ENCODE data around the gene TRAPPC2L.

DNA sequence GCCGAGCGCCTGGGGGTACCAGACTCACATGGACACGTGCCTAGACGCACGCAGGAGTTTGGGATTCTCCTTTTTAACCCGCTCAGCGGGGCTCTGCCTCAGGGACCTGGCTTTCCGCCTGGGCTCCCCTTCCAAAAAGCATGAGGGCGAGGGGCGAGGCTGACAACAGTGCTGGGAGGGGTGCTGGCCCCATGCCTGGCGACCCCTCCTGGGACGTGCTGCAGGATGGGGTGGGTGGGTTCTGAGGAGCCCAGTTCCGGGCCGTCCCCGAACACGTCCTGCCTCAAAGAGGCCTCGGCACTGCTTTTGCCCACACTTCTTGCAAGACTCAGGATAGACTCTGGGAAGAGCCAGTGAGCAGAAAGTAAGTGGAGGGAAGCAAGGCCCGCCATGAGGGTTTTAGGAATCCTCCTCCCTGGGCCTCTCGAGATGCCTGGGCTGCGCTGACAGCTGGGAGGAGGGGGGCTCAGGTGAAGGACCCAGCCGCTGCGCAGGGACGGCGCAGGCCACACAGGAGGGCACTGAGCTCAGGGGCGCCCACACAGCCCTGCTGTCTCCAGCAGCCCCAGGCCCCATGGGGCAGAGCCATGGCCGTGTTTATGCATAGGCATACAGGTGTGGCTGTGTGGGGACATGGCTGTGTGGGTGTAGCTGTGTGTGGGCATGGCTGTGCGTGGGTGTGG, 24.9 kb downstream of the TRAPPC2L start:
- TF ChIP-seq, protein P1, sequence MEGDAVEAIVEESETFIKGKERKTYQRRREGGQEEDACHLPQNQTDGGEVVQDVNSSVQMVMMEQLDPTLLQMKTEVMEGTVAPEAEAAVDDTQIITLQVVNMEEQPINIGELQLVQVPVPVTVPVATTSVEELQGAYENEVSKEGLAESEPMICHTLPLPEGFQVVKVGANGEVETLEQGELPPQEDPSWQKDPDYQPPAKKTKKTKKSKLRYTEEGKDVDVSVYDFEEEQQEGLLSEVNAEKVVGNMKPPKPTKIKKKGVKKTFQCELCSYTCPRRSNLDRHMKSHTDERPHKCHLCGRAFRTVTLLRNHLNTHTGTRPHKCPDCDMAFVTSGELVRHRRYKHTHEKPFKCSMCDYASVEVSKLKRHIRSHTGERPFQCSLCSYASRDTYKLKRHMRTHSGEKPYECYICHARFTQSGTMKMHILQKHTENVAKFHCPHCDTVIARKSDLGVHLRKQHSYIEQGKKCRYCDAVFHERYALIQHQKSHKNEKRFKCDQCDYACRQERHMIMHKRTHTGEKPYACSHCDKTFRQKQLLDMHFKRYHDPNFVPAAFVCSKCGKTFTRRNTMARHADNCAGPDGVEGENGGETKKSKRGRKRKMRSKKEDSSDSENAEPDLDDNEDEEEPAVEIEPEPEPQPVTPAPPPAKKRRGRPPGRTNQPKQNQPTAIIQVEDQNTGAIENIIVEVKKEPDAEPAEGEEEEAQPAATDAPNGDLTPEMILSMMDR (conservative IDR thresholded peaks at IDR 0.05), result no peak
- TF ChIP-seq ZFX (IDR thresholded peaks at IDR 0.05), result no peak

All from C4-2B (cell line).